ENCODE measurements around the gene LECT2.

LECT2 gene

DNA sequence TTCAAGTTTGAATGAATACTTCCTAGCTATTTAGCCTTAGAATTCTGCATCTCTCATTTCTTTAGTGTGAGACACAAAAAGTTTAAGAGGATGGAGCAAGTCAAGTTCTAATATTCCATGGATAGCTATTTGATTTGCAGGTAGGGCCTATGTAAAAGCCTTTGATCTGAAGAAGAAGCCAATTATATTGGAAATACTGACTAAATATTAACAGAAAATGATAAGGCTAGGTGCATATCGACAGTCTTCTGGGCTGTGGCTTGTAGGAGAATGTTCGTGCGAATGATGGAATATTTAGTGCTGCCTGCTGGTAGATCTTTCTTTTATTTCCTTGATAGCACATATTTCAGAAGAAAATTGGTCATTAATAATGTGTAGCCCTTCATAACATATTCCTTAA lies at the start of gene LECT2:
Gene LECT2, minus strand, starts transcription at position 85 of the 400 bp plus-strand sequence. CDS start 150 bp downstream, outside the sequence.
- no peak for DNase-seq (ENCODE audit: low spot score)

DNA sequence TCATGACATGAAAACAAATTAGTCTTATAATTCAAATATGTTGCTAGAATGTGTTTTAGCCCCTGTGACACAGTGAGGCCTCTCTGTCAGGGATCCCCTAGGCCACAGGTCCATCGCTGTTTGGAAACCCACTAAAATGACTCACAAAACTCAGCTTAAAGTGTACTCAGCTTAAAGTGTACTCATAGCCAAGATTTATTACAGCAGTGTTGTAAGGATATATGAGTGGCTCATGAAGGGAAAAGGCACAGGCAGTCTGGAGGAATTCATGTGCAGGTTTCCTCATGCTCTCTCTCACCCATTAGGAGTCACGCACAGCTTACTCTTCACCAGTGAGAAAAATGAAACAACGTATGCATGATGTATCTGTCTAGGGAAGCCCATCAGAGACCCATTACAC lies 49.7 kb upstream of the LECT2 start:
- DNase-seq (ENCODE audit: low spot score) = no peak

DNA sequence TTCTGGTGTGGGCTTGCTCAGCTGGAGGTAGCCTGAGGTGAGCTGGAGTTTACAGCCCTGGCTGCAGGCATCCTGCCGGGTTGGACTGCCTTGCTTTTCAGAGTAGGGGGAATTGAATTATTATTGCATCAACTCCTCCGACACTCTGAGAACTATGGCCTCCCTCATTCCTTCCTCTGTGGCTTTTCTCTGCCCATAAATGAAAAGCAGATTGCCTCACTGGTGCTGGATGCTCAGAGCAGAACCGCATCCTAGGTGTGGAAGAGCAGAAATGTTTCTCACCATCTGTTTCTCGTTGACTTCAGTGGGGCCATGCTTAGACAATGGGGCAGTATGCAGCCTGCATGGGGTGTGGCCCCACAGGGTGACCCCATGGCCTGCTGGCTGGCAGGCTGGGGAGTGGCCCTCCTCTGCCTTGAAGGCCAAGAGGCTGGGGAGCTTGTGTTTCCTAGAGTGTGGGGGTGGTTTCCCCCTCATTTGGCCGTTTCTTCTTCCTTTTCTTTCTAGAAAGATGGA lies 46.7 kb upstream of the LECT2 start:
- DNase-seq (ENCODE audit: low spot score) = no peak

DNA sequence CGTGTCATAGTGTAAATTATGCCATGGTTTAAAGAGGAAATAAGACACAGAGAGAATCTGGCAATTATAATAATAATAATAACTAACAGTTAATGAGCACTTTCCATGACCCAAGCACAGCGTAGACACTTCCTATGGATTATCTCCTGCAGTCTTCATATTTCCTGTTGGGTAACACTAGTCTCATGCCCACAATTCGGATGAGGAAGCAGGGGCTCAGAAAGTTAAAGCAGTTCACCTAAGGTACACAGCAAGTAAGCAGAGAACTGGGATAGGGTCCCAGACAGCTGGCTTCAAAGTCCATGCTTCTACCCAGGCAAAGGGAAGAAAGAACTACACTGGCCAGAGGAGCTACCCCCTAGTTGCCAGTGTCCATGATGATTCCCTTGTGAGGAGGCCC lies 46.1 kb upstream of the LECT2 start:
- DNase-seq (ENCODE audit: low spot score) = no peak

DNA sequence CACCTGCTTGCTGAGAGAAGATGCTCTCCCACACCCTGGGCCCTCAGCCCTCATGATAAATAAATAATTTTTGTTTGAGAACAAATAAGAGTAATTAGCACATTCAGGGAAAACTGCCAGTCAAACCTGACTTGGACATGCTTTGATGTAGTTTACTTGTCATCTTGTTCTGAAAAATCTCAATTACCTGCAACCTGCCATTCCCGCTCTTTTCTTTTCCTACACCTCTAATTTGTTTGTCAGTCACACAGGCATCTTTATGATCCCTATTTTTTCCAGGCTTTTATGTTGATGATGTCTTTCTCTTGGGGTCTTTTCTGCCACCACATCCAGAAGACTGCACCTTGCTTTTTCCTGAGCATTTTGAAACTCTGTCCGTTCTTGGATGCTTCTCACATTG lies 45.4 kb upstream of the LECT2 start:
- no peak for DNase-seq (ENCODE audit: low spot score)

DNA sequence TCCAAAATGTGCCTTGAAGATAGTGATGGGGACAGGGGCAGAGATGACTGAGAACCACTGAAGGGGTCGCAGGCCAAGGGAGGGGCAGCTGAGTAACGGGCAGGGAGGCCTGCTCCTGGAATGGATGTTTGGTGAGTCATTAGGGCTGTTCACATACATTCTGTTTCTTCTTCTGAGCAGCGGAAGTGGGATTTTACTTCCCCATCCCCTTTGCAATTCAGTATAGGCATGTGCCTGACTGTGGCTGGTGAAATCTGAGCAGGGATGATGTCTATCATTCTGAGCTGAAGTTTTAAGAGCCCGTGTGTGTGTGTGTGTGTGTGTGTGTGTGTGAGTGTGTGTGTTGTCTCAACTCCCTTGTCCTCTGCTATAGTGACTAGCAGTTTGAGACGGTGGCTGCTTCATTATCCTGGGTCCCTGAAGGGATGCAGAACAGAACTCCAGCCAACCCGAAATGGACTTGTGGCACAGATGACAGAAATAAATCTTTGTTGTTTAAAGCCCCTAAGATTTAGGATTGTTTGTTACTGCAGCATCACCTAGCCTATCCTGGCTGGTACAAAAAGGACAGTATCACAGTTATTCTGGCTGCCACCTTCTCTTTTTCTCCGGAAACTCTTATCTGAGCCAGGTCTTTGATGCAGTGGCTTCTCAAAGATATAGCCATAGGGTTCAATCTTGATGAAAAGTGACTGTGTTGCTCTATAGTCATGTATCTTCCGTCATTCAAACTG lies 44.8 kb upstream of the LECT2 start:
- no peak for DNase-seq (ENCODE audit: low spot score)

DNA sequence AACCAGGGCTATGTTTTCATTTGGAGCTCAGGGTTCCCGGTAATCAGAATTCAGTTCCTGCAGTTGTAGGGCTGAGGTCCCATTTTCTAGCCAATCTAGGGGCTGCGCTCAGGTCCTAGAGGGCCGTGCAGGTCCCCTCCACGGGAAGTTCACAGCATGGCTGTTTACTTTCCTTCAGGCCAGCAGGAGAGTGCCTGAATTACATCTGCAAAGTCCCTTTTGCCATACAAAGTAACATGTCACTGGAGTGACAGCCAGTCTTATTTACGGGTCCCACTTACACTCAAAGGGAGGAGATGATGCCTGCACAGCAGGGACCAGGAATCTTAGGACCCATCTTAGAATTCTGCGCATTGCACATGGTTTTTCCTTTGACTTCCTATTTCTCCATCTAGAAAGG lies 44.1 kb upstream of the LECT2 start:
- no peak for DNase-seq (ENCODE audit: low spot score)

DNA sequence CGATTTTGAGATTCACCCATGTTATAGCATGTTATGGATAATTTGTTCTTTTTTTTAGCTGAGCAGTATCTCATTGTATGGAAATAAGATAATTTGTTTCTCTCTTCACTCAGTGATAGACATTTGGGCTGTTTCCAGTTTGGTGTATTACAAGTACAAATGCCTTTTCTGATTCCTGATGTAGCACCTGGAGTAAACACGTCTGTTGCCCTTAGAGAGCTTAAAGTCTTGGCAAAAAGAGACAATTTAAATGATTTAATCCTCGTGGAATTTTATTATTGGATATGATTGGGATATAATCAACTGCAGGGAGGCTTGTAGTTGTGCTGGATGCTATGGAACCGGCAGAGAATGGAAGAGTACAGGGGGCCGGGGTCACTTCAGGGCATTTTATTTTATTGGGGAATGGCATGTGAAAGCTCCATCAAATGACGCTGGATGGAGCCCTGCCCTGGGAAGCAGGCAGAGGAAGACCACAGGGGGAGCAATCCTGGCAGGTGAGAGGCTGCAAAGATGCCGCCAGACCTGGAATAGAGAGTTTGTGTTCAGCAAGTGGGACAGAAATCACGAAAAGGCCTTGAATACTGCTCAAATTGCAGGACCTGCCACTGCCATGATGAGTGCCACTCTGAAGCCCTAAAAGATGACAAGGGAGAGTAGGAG lies 43.0 kb upstream of the LECT2 start:
- no peak for DNase-seq (ENCODE audit: low spot score)

DNA sequence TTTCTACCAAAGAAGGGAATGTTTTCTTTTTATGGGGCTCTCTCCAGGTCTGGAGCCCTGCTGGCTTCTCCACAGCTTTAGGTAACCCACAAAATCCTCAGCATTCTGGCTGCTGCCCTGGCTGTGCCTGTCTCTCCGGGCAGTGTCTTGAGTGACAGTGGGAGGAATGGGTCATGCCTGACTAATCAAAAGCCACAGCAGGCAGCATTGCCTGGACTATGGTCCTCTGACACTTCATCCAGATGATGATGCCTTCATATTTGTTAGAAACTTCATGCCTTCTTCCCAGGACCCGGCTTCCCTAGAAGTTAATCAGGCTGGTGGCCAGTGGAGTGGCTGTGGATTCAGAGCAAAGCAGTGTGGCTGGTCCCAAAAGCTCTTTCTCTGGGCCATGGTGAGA lies 41.8 kb upstream of the LECT2 start:
- no peak for DNase-seq (ENCODE audit: low spot score)

DNA sequence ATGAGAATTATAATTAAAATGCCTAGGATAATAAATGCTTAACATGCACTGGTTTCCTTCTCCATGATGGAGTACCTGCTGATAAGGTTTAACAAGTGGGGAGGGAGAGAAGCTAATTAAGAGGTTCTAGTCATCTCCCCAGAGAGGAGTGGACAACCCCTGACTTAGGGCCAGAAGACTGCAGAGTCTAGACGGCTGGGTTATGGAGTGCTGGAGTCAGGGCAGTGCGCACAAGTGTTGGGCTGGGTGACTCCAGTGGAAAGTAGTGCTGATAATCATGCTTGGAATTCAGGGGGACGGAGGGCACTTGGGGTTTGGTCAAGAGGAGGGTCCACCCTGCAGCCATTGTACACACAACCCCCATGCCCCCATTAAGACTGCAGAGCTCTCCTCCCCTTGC lies 41.2 kb upstream of the LECT2 start:
- no peak for DNase-seq (ENCODE audit: low spot score)

DNA sequence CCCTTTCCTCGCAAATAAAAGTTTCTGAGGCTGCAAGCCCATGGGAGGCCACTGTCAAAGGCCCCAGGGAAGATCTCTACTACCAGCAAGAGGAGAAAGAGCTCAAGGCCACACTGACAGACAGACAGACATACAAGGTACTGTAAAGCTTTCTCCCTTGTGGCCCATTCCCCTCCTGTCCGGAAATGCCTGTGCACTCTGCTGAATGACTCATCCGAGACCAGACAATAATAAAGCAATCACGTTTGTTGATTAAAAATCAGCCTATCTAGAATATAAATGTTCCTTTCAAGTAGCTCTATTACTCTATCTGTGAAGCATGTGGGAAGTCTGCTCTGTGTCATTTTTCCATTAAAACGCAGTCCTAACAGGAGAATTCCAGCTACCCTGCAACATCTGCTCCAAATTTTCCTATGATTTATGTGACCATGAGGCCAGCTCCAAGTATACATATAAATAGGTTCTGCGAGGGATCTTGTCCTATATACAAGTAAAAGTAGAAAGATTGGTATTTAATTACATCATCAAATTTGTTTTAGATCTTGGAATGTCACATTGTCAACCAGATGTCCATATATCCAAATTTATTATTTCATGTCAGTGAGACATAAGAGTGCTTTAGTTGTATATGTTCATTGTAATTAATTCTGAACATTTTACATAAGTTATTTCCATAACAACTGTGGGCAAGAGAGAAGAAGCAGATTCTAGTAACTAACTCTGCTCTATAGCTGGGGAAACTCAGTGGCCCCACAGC lies 39.3 kb upstream of the LECT2 start:
- DNase-seq (ENCODE audit: low spot score) = no peak

DNA sequence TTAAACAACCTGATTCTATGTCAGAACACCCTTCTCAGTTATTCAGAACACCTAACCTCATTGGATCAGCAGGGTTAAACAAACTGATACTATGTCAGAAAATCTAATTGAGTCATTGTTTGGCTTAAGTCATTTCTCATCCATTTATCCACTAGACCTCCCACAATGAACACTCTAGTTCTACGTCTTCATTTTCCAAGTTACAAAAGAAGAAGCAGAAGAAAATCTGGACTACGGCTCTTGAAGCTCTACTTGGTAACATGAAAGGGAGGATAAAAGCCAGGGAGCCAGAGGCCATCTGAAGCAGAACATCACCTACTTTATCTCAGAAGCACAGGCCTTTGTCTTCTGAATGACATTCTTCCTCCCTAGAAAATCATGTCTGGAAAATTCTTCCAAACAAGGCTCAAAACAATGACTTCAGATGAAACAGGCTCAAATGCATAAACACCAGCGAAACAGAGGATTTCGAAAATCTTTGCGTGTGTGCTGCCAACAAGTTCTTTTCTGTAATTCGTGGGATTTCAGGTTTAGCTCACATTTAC lies 38.6 kb upstream of the LECT2 start:
- DNase-seq (ENCODE audit: low spot score) = no peak

DNA sequence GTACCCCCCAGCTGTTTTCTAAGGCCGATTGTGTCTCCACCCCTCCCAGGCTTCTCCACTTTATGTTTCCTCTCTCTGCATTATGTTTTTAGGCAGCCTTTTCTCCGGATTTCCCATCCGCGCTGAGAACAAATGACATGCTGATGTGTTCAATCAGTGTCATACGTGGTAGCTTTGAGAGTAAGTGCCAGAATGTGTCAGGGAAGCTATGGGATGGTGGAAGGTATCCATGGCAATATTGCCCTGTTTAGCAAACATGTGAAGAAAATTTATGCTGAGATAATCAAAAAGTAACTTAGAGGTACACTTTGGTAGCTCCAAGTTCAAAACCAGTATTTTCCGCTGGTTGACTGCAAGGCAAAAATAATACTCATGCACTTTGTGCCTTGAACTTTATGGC lies 36.6 kb upstream of the LECT2 start:
- DNase-seq (ENCODE audit: low spot score) = no peak

DNA sequence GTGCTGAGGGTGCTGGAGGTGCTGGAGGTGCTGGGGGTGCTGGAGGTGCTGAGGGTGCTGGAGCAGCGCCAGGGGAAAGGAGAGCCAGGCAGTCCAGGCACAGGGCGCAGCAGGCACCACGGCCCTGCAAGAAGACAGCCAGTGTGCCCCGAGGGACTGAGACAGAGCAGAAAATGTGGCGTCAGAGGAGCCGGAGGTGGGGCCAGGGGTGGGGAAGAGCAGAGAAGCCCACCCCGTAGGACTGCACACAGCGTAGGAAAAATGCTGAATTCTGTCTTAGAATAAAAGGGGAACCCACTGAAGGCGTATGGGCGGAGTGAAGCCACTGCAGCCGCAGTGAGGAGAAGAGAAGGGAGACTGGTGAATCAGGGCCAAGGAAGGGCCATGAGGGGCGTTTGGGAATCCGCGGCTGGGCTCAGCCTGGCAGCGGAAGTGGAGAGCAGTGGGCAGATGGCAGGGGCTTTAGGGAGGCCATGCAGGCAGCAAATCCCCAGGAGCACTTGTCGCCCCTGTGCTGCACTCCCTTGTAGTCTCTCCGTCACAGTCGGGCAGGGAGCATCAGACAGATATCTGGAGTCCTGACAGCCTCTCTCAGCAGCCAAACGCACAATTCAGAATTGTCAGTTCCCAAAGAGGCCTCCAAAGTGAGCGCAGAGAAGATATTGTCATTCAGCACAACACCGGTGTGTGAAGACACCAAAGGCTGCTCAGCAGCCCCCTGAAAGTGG lies 35.9 kb upstream of the LECT2 start:
- DNase-seq (ENCODE audit: low spot score) = no peak

DNA sequence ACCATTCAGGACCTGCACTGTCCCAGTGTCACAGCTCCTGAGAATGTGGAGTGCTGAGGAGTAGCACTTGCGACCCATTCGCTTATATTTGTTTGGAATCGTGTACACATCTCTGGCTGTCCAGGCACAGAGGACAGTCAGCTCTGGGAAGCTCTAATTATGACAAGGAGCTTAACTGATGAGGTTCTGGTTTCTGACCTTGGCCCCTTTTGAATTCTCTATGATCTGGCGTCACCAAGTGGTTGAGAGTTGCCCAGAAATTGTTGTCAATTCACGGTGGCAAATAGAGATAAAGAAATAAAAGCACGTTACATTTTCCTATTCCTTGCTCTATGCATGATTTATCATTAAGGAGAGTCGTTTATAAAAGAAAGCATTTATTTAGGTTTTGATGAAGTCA lies 34.9 kb upstream of the LECT2 start:
- no peak for DNase-seq (ENCODE audit: low spot score)

DNA sequence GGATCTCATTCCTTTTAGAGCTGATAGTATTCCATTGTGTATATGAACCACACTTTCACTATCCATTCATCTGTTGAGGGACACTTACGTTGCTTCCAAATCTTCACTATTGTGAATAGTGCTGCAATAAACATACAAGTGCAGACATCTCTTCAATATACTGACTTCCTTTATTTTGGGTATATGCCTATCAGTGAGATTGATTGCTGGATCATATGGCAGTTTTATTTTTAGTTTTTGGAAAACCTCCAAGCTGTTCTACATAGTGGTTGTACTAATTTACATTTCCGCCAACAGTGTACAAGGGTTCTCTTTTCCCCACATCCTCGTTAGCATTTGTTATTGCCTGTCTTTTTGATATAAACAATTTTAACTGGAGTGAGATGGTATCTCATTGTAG lies 33.8 kb upstream of the LECT2 start:
- DNase-seq (ENCODE audit: low spot score) = no peak

DNA sequence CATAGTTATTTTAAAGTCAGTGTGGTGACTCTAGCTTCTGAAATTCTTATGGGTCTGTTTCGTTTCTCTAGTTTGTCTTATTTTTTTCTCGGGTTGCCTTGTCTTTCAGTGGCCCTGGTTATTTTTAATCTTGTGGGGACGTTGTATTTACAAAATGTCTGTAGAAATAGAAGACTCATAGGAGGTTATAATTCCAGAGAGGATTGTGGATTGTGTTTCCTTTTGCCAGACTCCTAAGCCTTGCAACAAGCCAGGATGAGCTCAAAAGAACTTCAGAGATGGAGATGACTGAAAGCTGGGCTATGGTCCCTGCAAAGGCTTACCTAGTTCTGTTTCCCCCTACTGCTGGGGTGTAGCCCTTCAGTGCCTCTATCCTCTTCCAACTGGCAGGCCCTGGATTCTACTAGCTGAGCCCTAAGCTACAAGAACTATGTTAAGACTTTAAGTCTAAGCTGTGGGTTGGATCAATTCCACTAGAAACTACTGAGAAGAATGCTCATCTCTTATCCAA lies 32.2 kb upstream of the LECT2 start:
- DNase-seq (ENCODE audit: low spot score) = no peak

DNA sequence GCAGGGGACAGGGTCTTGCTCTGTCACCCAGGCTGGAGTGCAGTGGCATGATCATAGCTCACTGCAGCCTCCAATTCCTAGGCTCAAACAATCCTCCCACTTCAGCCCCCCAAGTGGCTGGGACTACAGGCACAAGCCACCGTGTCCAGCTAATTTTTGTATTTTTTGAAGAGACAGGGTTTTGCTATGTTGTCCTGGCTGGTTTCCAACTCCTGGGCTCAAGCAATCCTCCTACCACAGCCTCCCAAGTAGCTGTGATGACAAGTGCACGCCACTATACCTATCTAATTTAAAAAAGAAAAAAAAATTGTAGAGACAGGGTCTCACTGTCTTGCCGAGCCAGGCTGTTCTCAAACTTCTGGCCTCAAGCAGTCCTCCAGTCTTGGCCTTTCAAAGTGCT lies 31.6 kb upstream of the LECT2 start:
- no peak for DNase-seq (ENCODE audit: low spot score)

DNA sequence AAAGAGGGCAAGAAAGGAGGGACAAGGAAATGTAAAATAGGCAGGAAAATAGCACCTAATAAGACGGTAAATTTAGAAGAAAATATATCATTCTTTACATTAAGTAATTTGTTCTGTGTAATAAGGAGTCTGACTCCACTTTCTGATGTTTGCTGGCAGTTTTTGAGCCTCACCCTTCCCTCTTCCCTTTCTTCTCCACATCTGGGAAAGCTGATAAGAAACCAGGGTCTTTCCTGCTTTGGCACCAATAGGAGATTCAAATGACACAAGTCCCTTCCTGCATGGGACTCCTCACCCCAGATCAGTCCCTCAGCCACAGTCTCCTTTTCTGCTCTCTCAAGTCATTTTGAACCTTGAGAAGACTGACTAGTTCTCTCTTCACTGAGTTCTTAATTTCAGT lies 31.2 kb upstream of the LECT2 start:
- no peak for DNase-seq (ENCODE audit: low spot score)

DNA sequence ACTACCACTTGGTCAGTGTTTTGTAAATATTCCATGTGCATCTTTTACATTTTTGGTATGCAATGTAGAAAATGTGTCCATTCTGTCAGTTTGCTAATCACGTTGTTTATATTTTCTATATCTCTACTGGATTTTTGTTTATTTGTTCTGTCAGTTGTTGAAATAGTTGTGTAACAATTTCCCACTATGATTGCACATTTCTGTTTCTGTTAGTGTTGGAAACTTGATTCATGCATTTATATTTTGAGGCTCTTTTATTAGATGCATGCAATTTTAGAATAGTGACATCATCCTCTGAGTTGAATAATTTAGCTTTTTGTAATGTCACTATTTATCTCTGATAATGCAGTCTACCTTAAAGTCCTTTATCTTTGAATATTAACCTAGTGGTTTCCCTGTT lies 25.8 kb upstream of the LECT2 start:
- DNase-seq (ENCODE audit: low spot score) = no peak

DNA sequence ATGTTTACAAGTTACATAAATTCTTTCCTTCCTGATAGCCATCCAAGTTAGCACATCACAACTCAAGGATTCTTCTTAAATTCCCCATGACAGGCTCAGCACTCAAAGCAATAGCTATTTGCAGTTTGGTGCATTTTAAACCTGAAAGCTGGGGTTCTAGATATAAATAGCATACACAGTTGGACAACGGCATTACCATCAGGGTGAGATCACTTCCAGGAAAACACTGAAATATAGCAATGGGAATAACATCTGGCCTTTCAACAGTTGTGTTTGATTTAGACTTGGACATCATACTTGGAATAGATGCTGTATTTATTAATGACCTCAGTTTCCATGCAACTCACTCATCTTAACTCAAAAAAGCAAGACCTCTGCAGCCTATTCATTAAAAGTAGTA lies 24.7 kb upstream of the LECT2 start:
- DNase-seq (ENCODE audit: low spot score) = no peak

DNA sequence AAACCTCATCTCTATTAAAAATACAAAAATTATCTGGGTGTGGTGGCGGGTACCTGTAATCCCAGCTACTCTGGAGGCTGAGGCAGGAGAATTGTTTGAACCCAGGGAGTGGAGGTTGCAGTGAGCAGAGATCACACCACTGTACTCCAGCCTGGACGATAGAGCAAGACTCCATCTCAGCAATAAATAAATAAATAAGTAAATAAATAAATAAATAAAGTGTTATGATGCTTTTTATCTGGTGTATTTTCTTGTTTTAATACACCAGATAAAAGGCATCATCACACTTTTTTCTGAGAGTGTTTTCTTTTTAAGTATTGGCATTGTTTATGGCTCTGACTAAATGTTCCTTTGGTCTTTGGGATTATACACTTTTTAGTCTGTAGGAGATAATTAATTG lies 24.2 kb upstream of the LECT2 start:
- DNase-seq (ENCODE audit: low spot score) = no peak

All from CD4-positive, alpha-beta T cell treated with Interleukin-2 at 100 ng/mL for 4 hours (primary cell).